HG03039 (cell line): ENCODE measurements around the gene SETBP1.

Experiments used
- ATAC-seq: cut with Tn5 transposase; IDR thresholded peaks from one replicate; pipeline ENCODE4 v1.9.1; 2021; ENCODE audit warnings: mild to moderate bottlenecking, moderate library complexity; ENCODE audit not compliant: unreplicated experiment

The SETBP1 gene

GRCh38 chr18:44704135-44704789 lies 23.6 kb downstream of the SETBP1 start:
- ATAC-seq: no peak

- no peak for ATAC-seq
Observed at GRCh38 chr18:44705075-44705675, 24.5 kb downstream of the SETBP1 start.

- ATAC-seq: no peak
Observed at GRCh38 chr18:44708451-44709083, 27.9 kb downstream of the SETBP1 start.

- peak; percentile 91 for ATAC-seq
Observed at GRCh38 chr18:44709307-44710126, 28.8 kb downstream of the SETBP1 start.

GRCh38 chr18:44710931-44711330 lies 30.2 kb downstream of the SETBP1 start:
- no peak for ATAC-seq

- no peak for ATAC-seq
Observed at GRCh38 chr18:44712025-44712424, 31.3 kb downstream of the SETBP1 start.

GRCh38 chr18:44713435-44713834 lies 32.7 kb downstream of the SETBP1 start:
- ATAC-seq: no peak

GRCh38 chr18:44714376-44714775 lies 33.7 kb downstream of the SETBP1 start:
- ATAC-seq: no peak

- ATAC-seq: no peak
Observed at GRCh38 chr18:44715245-44715644, 34.6 kb downstream of the SETBP1 start.

- ATAC-seq: no peak
Observed at GRCh38 chr18:44715842-44716241, 35.2 kb downstream of the SETBP1 start.

GRCh38 chr18:44716697-44717163 lies 36.0 kb downstream of the SETBP1 start:
- peak; percentile 41 for ATAC-seq

GRCh38 chr18:44719519-44720060 lies 38.9 kb downstream of the SETBP1 start:
- ATAC-seq: no peak

- peak; percentile 28 for ATAC-seq
Observed at GRCh38 chr18:44721748-44722147, 41.1 kb downstream of the SETBP1 start.

GRCh38 chr18:44723411-44723810 lies 42.7 kb downstream of the SETBP1 start:
- ATAC-seq: no peak

GRCh38 chr18:44724105-44724778 lies 43.6 kb downstream of the SETBP1 start:
- no peak for ATAC-seq

GRCh38 chr18:44725300-44726058 lies 44.8 kb downstream of the SETBP1 start:
- ATAC-seq: peak; percentile 46

- no peak for ATAC-seq
Observed at GRCh38 chr18:44726059-44726421, 45.4 kb downstream of the SETBP1 start.

- ATAC-seq: no peak
Observed at GRCh38 chr18:44727291-44727690, 46.6 kb downstream of the SETBP1 start.

GRCh38 chr18:44729631-44730101 lies 49.0 kb downstream of the SETBP1 start:
- ATAC-seq: no peak
